ENCODE data around the gene KCNIP1. TPM values are rescaled to one million over a fixed set of nuclear protein-coding genes. Genes with fewer than 3 reads are reported as not detected.

The KCNIP1 gene
- polyA plus RNA-seq, 2 donors = 0.04 TPM; not detected in 1

GRCh38 chr5:170471551-170472178 is 32.2 kb upstream of the KCNIP1 start:
- no peak overlapping the region for H3K27ac ChIP-seq (ENCODE audit: low read depth in 2 of 2, low read length in 1 of 2)
- no peak overlapping the region for H3K4me3 ChIP-seq (ENCODE audit: low read depth in 1 of 2, low read length in 2 of 2)
- no peaks in the 10 kb centered on the region for H3K27me3 ChIP-seq (ENCODE audit: control insufficient read depth in 1 of 2, insufficient read depth in 2 of 2, low read length in 2 of 2)
- H3K36me3 ChIP-seq (ENCODE audit: control insufficient read depth in 2 of 2, insufficient read depth in 2 of 2, low read length in 1 of 2) = no peaks in the 10 kb centered on the region
- H3K9me3 ChIP-seq (ENCODE audit: control insufficient read depth in 2 of 2, insufficient read depth in 1 of 2, low read depth in 1 of 2, low read length in 1 of 2) = no peaks in the 10 kb centered on the region
- WGBS, 2 donors = 72 to 75% methylated on average over 8 of the region's 8 CpGs
- H3K4me1 ChIP-seq (ENCODE audit: control insufficient read depth in 2 of 2, insufficient read depth in 2 of 2, low read length in 1 of 2) = no peaks in the 10 kb centered on the region

- H3K27me3 ChIP-seq (ENCODE audit: control insufficient read depth in 1 of 2, insufficient read depth in 2 of 2, low read length in 2 of 2) = no peaks in the 10 kb centered on the region
- WGBS, 2 donors = 60% methylated on average over 5 of the region's 5 CpGs
These were observed 30.2 kb upstream of the KCNIP1 start for GRCh38 chr5:170473642-170474041.

GRCh38 chr5:170474489-170475274 is 29.1 kb upstream of the KCNIP1 start:
- no peaks in the 10 kb centered on the region for H3K27me3 ChIP-seq (ENCODE audit: control insufficient read depth in 1 of 2, insufficient read depth in 2 of 2, low read length in 2 of 2)
- H3K4me3 ChIP-seq (ENCODE audit: low read depth in 1 of 2, low read length in 2 of 2) = no peak overlapping the region
- H3K27ac ChIP-seq (ENCODE audit: low read depth in 2 of 2, low read length in 1 of 2) = no peak overlapping the region
- H3K4me1 ChIP-seq (ENCODE audit: control insufficient read depth in 2 of 2, insufficient read depth in 2 of 2, low read length in 1 of 2) = no peaks in the 10 kb centered on the region
- 91 to 92% methylated on average over 12 of the region's 12 CpGs for WGBS, 2 donors
- H3K36me3 ChIP-seq (ENCODE audit: control insufficient read depth in 2 of 2, insufficient read depth in 2 of 2, low read length in 1 of 2) = no peaks in the 10 kb centered on the region
- H3K9me3 ChIP-seq (ENCODE audit: control insufficient read depth in 2 of 2, insufficient read depth in 1 of 2, low read depth in 1 of 2, low read length in 1 of 2) = no peaks in the 10 kb centered on the region

More at GRCh38 chr5:170473642-170474041, 30.2 kb upstream of the KCNIP1 start:
- H3K4me1 ChIP-seq (ENCODE audit: control insufficient read depth in 2 of 2, insufficient read depth in 2 of 2, low read length in 1 of 2) = no peaks in the 10 kb centered on the region
- H3K27ac ChIP-seq (ENCODE audit: low read depth in 2 of 2, low read length in 1 of 2) = no peak overlapping the region
- H3K36me3 ChIP-seq (ENCODE audit: control insufficient read depth in 2 of 2, insufficient read depth in 2 of 2, low read length in 1 of 2) = no peaks in the 10 kb centered on the region
- no peak overlapping the region for H3K4me3 ChIP-seq (ENCODE audit: low read depth in 1 of 2, low read length in 2 of 2)
- no peaks in the 10 kb centered on the region for H3K9me3 ChIP-seq (ENCODE audit: control insufficient read depth in 2 of 2, insufficient read depth in 1 of 2, low read depth in 1 of 2, low read length in 1 of 2)

DNA sequence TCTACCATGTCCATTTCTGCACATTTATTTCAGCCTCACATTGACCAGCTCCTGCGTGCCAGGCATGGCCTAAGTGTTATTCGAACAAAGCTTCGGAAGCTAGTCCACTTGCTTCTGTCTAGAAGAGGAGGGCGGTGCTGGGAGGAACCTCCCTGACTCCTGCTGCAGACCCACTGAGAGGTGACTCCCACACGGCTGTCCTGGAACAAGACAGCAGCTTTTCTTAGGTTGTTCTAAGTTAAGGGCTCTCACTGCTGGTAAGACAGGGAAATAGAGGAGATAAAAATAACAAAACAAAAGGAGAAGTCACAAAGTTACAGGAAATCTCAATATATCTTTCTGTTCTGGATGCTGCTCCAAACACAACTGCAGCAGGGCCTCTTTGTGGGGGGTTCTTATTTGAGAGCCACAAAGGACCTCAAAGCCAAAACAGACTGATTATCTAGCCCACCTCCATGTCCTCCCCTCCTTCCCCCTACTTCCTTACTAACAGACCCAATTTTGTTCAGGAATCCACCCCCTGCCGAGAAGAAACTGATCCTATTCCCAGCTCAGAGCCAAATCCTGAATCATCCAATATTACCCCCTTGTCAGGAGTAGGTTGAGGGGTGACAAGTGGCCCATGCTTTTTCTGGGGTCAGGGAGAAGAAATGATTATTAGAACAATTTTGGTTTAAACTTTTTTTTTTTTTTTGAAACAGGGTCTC is 28.4 kb upstream of the KCNIP1 start:
- no peaks in the 10 kb centered on the region for H3K36me3 ChIP-seq (ENCODE audit: control insufficient read depth in 2 of 2, insufficient read depth in 2 of 2, low read length in 1 of 2)
- H3K9me3 ChIP-seq (ENCODE audit: control insufficient read depth in 2 of 2, insufficient read depth in 1 of 2, low read depth in 1 of 2, low read length in 1 of 2) = no peaks in the 10 kb centered on the region
- H3K27me3 ChIP-seq (ENCODE audit: control insufficient read depth in 1 of 2, insufficient read depth in 2 of 2, low read length in 2 of 2) = no peaks in the 10 kb centered on the region
- no peak overlapping the region for H3K27ac ChIP-seq (ENCODE audit: low read depth in 2 of 2, low read length in 1 of 2)
- 72 to 76% methylated on average over 6 of the region's 6 CpGs for WGBS, 2 donors
- no peaks in the 10 kb centered on the region for H3K4me1 ChIP-seq (ENCODE audit: control insufficient read depth in 2 of 2, insufficient read depth in 2 of 2, low read length in 1 of 2)
- no peak overlapping the region for H3K4me3 ChIP-seq (ENCODE audit: low read depth in 1 of 2, low read length in 2 of 2)

DNA sequence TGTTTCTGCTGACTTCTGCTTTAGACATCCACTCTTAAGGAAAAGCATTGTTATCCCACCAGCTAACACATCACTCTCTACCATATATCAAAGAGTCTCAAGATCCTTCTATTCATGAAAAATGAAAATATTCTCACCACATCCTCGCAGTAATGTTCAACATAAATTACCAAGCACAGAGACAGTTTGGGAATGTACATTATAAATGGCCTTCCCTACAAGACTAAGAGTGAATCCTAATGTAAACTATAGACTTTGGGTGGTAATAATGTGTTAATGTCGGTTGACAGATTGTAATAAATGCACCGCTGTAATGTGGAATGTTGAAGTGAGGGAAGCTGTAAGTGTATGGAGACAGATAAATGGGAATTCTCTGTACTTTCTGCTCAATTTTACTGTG is 27.1 kb upstream of the KCNIP1 start:
- Histone ChIP-seq H3K9me3 (ENCODE audit: control insufficient read depth in 2 of 2, insufficient read depth in 1 of 2, low read depth in 1 of 2, low read length in 1 of 2) (no peaks in the 10 kb centered on the region), H3K27me3 (ENCODE audit: control insufficient read depth in 1 of 2, insufficient read depth in 2 of 2, low read length in 2 of 2) (no peaks in the 10 kb centered on the region), H3K36me3 (ENCODE audit: control insufficient read depth in 2 of 2, insufficient read depth in 2 of 2, low read length in 1 of 2) (no peaks in the 10 kb centered on the region), H3K4me3 (ENCODE audit: low read depth in 1 of 2, low read length in 2 of 2) (no peak overlapping the region), H3K4me1 (ENCODE audit: control insufficient read depth in 2 of 2, insufficient read depth in 2 of 2, low read length in 1 of 2) (no peaks in the 10 kb centered on the region), H3K27ac (ENCODE audit: low read depth in 2 of 2, low read length in 1 of 2) (no peak overlapping the region)
- WGBS, 2 donors = 75 to 80% methylated on average over 3 of the region's 3 CpGs

GRCh38 chr5:170477906-170478305 is 25.9 kb upstream of the KCNIP1 start:
- no peak overlapping the region for H3K4me3 ChIP-seq (ENCODE audit: low read depth in 1 of 2, low read length in 2 of 2)
- no peak overlapping the region for H3K27ac ChIP-seq (ENCODE audit: low read depth in 2 of 2, low read length in 1 of 2)
- H3K36me3 ChIP-seq (ENCODE audit: control insufficient read depth in 2 of 2, insufficient read depth in 2 of 2, low read length in 1 of 2) = no peaks in the 10 kb centered on the region
- no peaks in the 10 kb centered on the region for H3K4me1 ChIP-seq (ENCODE audit: control insufficient read depth in 2 of 2, insufficient read depth in 2 of 2, low read length in 1 of 2)
- no peaks in the 10 kb centered on the region for H3K9me3 ChIP-seq (ENCODE audit: control insufficient read depth in 2 of 2, insufficient read depth in 1 of 2, low read depth in 1 of 2, low read length in 1 of 2)
- no peaks in the 10 kb centered on the region for H3K27me3 ChIP-seq (ENCODE audit: control insufficient read depth in 1 of 2, insufficient read depth in 2 of 2, low read length in 2 of 2)
- 89 to 92% methylated on average over 1 of the region's 1 CpG for WGBS, 2 donors

GRCh38 chr5:170478306-170478705 is 25.5 kb upstream of the KCNIP1 start:
- Histone ChIP-seq H3K4me1 (ENCODE audit: control insufficient read depth in 2 of 2, insufficient read depth in 2 of 2, low read length in 1 of 2) (no peaks in the 10 kb centered on the region), H3K27ac (ENCODE audit: low read depth in 2 of 2, low read length in 1 of 2) (no peak overlapping the region), H3K4me3 (ENCODE audit: low read depth in 1 of 2, low read length in 2 of 2) (no peak overlapping the region), H3K27me3 (ENCODE audit: control insufficient read depth in 1 of 2, insufficient read depth in 2 of 2, low read length in 2 of 2) (no peaks in the 10 kb centered on the region), H3K9me3 (ENCODE audit: control insufficient read depth in 2 of 2, insufficient read depth in 1 of 2, low read depth in 1 of 2, low read length in 1 of 2) (no peaks in the 10 kb centered on the region), H3K36me3 (ENCODE audit: control insufficient read depth in 2 of 2, insufficient read depth in 2 of 2, low read length in 1 of 2) (no peaks in the 10 kb centered on the region)
- WGBS, 2 donors = 85 to 87% methylated on average over 6 of the region's 6 CpGs

GRCh38 chr5:170479484-170479883 is 24.3 kb upstream of the KCNIP1 start:
- no peaks in the 10 kb centered on the region for H3K27me3 ChIP-seq (ENCODE audit: control insufficient read depth in 1 of 2, insufficient read depth in 2 of 2, low read length in 2 of 2)
- H3K4me1 ChIP-seq (ENCODE audit: control insufficient read depth in 2 of 2, insufficient read depth in 2 of 2, low read length in 1 of 2) = no peaks in the 10 kb centered on the region
- H3K27ac ChIP-seq (ENCODE audit: low read depth in 2 of 2, low read length in 1 of 2) = no peak overlapping the region
- no peaks in the 10 kb centered on the region for H3K36me3 ChIP-seq (ENCODE audit: control insufficient read depth in 2 of 2, insufficient read depth in 2 of 2, low read length in 1 of 2)
- WGBS, 2 donors = 42 to 59% methylated on average over 4 of the region's 4 CpGs
- H3K4me3 ChIP-seq (ENCODE audit: low read depth in 1 of 2, low read length in 2 of 2) = no peak overlapping the region
- no peaks in the 10 kb centered on the region for H3K9me3 ChIP-seq (ENCODE audit: control insufficient read depth in 2 of 2, insufficient read depth in 1 of 2, low read depth in 1 of 2, low read length in 1 of 2)

- no peak overlapping the region for H3K27ac ChIP-seq (ENCODE audit: low read depth in 2 of 2, low read length in 1 of 2)
- no peaks in the 10 kb centered on the region for H3K9me3 ChIP-seq (ENCODE audit: control insufficient read depth in 2 of 2, insufficient read depth in 1 of 2, low read depth in 1 of 2, low read length in 1 of 2)
- WGBS, 2 donors = 77 to 88% methylated on average over 5 of the region's 5 CpGs
- H3K4me1 ChIP-seq (ENCODE audit: control insufficient read depth in 2 of 2, insufficient read depth in 2 of 2, low read length in 1 of 2) = no peaks in the 10 kb centered on the region
- no peaks in the 10 kb centered on the region for H3K36me3 ChIP-seq (ENCODE audit: control insufficient read depth in 2 of 2, insufficient read depth in 2 of 2, low read length in 1 of 2)
- H3K27me3 ChIP-seq (ENCODE audit: control insufficient read depth in 1 of 2, insufficient read depth in 2 of 2, low read length in 2 of 2) = no peaks in the 10 kb centered on the region
- H3K4me3 ChIP-seq (ENCODE audit: low read depth in 1 of 2, low read length in 2 of 2) = no peak overlapping the region
These were observed 23.6 kb upstream of the KCNIP1 start for GRCh38 chr5:170480260-170480659.
